GM12873 (cell line): ENCODE data around the gene AP5B1.

Experiments
- CTCF ChIP-seq: IDR thresholded peaks from 2 replicates; pipeline ENCODE4 v1.5.1; 2012; ENCODE audit warnings: low read depth, mild to moderate bottlenecking, moderate library complexity, low read length, control low read depth; ENCODE audit not compliant: insufficient read depth; ENCODE audit errors: missing control alignments

Gene AP5B1

GRCh38 chr11:65796726-65797601 lies 16.2 kb upstream of the AP5B1 start:
- TF ChIP-seq CTCF = no peak

GRCh38 chr11:65794570-65795510 lies 14.1 kb upstream of the AP5B1 start:
- TF ChIP-seq CTCF = no peak

- no peak for TF ChIP-seq CTCF
Measured at GRCh38 chr11:65793625-65794400, 13.0 kb upstream of the AP5B1 start.

GRCh38 chr11:65793144-65793581 lies 12.4 kb upstream of the AP5B1 start:
- no peak for TF ChIP-seq CTCF

GRCh38 chr11:65792456-65792855 lies 11.7 kb upstream of the AP5B1 start:
- TF ChIP-seq CTCF = no peak

GRCh38 chr11:65791719-65792213 lies 11.0 kb upstream of the AP5B1 start:
- TF ChIP-seq CTCF = peak; percentile 4
